ENCODE measurements around the gene TSR1. TPM values are rescaled to one million over a fixed set of nuclear protein-coding genes. Genes with fewer than 3 reads are reported as not detected.

Gene TSR1
- total RNA-seq, 1 donor from 2014 or later: 36.4 TPM

DNA sequence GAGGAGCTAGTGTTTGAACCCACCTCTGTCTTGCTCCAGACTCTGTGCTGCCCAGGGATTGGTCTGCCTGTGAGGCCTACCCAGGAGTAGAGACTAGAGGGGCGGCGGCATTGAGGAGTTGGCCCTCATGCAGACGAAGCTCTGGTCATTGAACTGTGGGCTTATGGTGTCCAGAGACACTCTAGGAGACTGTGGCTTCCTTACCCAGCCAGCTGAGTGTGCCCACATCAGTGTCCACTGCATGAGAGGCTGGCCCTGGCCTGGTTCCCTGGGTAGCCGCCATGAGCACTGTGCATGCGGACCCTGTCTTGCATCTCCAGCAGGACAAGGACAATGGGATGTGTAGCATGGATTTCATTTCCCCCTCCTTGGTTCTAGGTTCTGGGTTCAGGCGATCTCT lies 15.0 kb upstream of the TSR1 start:
- TF ChIP-seq EZH2 (IDR thresholded peaks at IDR 0.05; ENCODE audit: insufficient read depth, low read length) (no peak), CTCF (IDR thresholded peaks at IDR 0.05; ENCODE audit: insufficient read depth, low read depth, low read length) (no peak)
- no peak overlapping the region for H3K9ac ChIP-seq (ENCODE audit: low read length)
- no peaks in the 10 kb centered on the region for H3K36me3 ChIP-seq (ENCODE audit: insufficient read depth, low read length)
- no peak overlapping the region for H3K4me2 ChIP-seq (ENCODE audit: low read length)
- Mint-ChIP-seq H3K9me3 (ENCODE audit: unreplicated experiment) (peaks cover 2% of the 10 kb centered on the region), H3K27ac (ENCODE audit: unreplicated experiment) (peak overlapping the region; percentile 41), H3K36me3 (ENCODE audit: low read depth, unreplicated experiment) (peaks cover 6% of the 10 kb centered on the region), H3K4me1 (ENCODE audit: low read depth, unreplicated experiment) (peaks cover 12% of the 10 kb centered on the region), H3K27me3 (ENCODE audit: low read depth, unreplicated experiment) (no peaks in the 10 kb centered on the region), H3K4me3 (ENCODE audit: unreplicated experiment) (no peak overlapping the region)
- H3K27me3 ChIP-seq (ENCODE audit: insufficient read depth, low read length): no peaks in the 10 kb centered on the region
- no peaks in the 10 kb centered on the region for H3K9me3 ChIP-seq (ENCODE audit: insufficient read depth, low read depth, low read length)
- FAIRE-seq: no peak
- no peak overlapping the region for H3K27ac ChIP-seq (ENCODE audit: low read depth, low read length)
- no peak for DNase-seq (ENCODE audit: low read depth)
- H4K20me1 ChIP-seq (ENCODE audit: insufficient read depth, low read length): peaks cover 43% of the 10 kb centered on the region
- H3K4me1 ChIP-seq (ENCODE audit: insufficient read depth, low read length): peaks cover 11% of the 10 kb centered on the region
- H2AFZ ChIP-seq (ENCODE audit: low read depth, low read length): no peak overlapping the region
- no peaks in the 10 kb centered on the region for H3K79me2 ChIP-seq (ENCODE audit: insufficient read depth, low read length)
- no peak overlapping the region for H3K4me3 ChIP-seq (ENCODE audit: insufficient read depth, low read depth, low read length)

GRCh38 chr17:2347805-2348685 lies 11.8 kb upstream of the TSR1 start:
- FAIRE-seq: peak; percentile 5
- peak overlapping the region; percentile 23 for H3K4me3 Mint-ChIP-seq (ENCODE audit: unreplicated experiment)
- H3K4me2 ChIP-seq (ENCODE audit: low read length): peak overlapping the region; percentile 17

More at GRCh38 chr17:2347805-2348685, 11.8 kb upstream of the TSR1 start:
- Histone ChIP-seq H3K36me3 (ENCODE audit: insufficient read depth, low read length) (no peaks in the 10 kb centered on the region), H3K4me1 (ENCODE audit: insufficient read depth, low read length) (peaks cover 11% of the 10 kb centered on the region), H3K9ac (ENCODE audit: low read length) (no peak overlapping the region), H3K79me2 (ENCODE audit: insufficient read depth, low read length) (no peaks in the 10 kb centered on the region), H4K20me1 (ENCODE audit: insufficient read depth, low read length) (peaks cover 35% of the 10 kb centered on the region), H3K9me3 (ENCODE audit: insufficient read depth, low read depth, low read length) (no peaks in the 10 kb centered on the region), H3K4me3 (ENCODE audit: insufficient read depth, low read depth, low read length) (no peak overlapping the region), H2AFZ (ENCODE audit: low read depth, low read length) (peak overlapping the region; percentile 7), H3K27me3 (ENCODE audit: insufficient read depth, low read length) (no peaks in the 10 kb centered on the region), H3K27ac (ENCODE audit: low read depth, low read length) (peak overlapping the region; percentile 9)
- Mint-ChIP-seq H3K36me3 (ENCODE audit: low read depth, unreplicated experiment) (peaks cover 7% of the 10 kb centered on the region), H3K27ac (ENCODE audit: unreplicated experiment) (peak overlapping the region; percentile 87), H3K4me1 (ENCODE audit: low read depth, unreplicated experiment) (peaks cover 15% of the 10 kb centered on the region), H3K9me3 (ENCODE audit: unreplicated experiment) (no peaks in the 10 kb centered on the region), H3K27me3 (ENCODE audit: low read depth, unreplicated experiment) (no peaks in the 10 kb centered on the region)
- peak; percentile 66 for DNase-seq (ENCODE audit: low read depth)
- TF ChIP-seq EZH2 (IDR thresholded peaks at IDR 0.05; ENCODE audit: insufficient read depth, low read length): no peak
- no peak for TF ChIP-seq CTCF (IDR thresholded peaks at IDR 0.05; ENCODE audit: insufficient read depth, low read depth, low read length)
